Stimulated activated naive CD8-positive, alpha-beta T cell treated with anti-CD3 and anti-CD28 coated beads, Interleukin-15, Interleukin-2, amounts not matched to agents 100 U/mL and 50 U/mL, for 24 hours (primary cell): ENCODE data around the gene NMUR2.

Source experiments
- ATAC-seq: fragments of 150-1000 bp; cut with Tn5 transposase; one replicate; pipeline ENCODE4 v1.10.0; 2021
- DNase-seq: peaks from one replicate; pipeline ENCODE4 v3.0.0; 2021

Gene NMUR2

GRCh38 chr5:152405145-152405544, at the start of gene NMUR2:
Gene NMUR2 (minus strand): TSS chr5:152405279. CDS start chr5:152405113, 166 bp downstream.
- ATAC-seq (no peak), DNase-seq (no peak)

- DNase-seq (no peak), ATAC-seq (no peak)
These were observed 38.9 kb upstream of the NMUR2 start for GRCh38 chr5:152443935-152444334.

- DNase-seq, result no peak
- ATAC-seq, result no peak
These were observed 34.7 kb upstream of the NMUR2 start for GRCh38 chr5:152439791-152440190.

GRCh38 chr5:152437866-152438265, 32.8 kb upstream of the NMUR2 start:
- no peak for ATAC-seq
- no peak for DNase-seq

GRCh38 chr5:152427721-152428120, 22.6 kb upstream of the NMUR2 start:
- DNase-seq (no peak), ATAC-seq (no peak)

GRCh38 chr5:152425083-152425482, 20.0 kb upstream of the NMUR2 start:
- DNase-seq (no peak), ATAC-seq (no peak)

- no peak for DNase-seq
- no peak for ATAC-seq
These were observed 19.4 kb upstream of the NMUR2 start for GRCh38 chr5:152424501-152424900.

- DNase-seq (no peak), ATAC-seq (no peak)
These were observed 17.0 kb upstream of the NMUR2 start for GRCh38 chr5:152422081-152422480.

- no peak for DNase-seq
- no peak for ATAC-seq
These were observed 7.0 kb upstream of the NMUR2 start for GRCh38 chr5:152412129-152412528.

GRCh38 chr5:152406082-152406481, 1.0 kb upstream of the NMUR2 start:
- ATAC-seq (no peak), DNase-seq (no peak)

GRCh38 chr5:152404494-152404893, 585 bp downstream of the NMUR2 start:
- DNase-seq (no peak), ATAC-seq (no peak)

GRCh38 chr5:152403046-152403445, 2.0 kb downstream of the NMUR2 start:
- DNase-seq (no peak), ATAC-seq (no peak)

- DNase-seq (no peak), ATAC-seq (no peak)
These were observed 4.2 kb downstream of the NMUR2 start for GRCh38 chr5:152400846-152401245.

GRCh38 chr5:152397581-152397980, 7.5 kb downstream of the NMUR2 start:
- ATAC-seq (no peak), DNase-seq (no peak)

- DNase-seq (no peak), ATAC-seq (no peak)
These were observed 11.6 kb downstream of the NMUR2 start for GRCh38 chr5:152393441-152393840.

- no peak for ATAC-seq
- DNase-seq, result no peak
These were observed 15.8 kb downstream of the NMUR2 start for GRCh38 chr5:152389208-152389849.

GRCh38 chr5:152388610-152389009, 16.5 kb downstream of the NMUR2 start:
- DNase-seq (no peak), ATAC-seq (no peak)

- no peak for DNase-seq
- ATAC-seq, result no peak
These were observed 24.5 kb downstream of the NMUR2 start for GRCh38 chr5:152380415-152381123.

- DNase-seq, result no peak
These were observed 25.7 kb downstream of the NMUR2 start for GRCh38 chr5:152379331-152379730.

GRCh38 chr5:152378730-152379129, 26.3 kb downstream of the NMUR2 start:
- ATAC-seq, result no peak
- no peak for DNase-seq

More at GRCh38 chr5:152379331-152379730, 25.7 kb downstream of the NMUR2 start:
- no peak for ATAC-seq

- no peak for DNase-seq
These were observed 28.2 kb downstream of the NMUR2 start for GRCh38 chr5:152376886-152377285.

GRCh38 chr5:152374711-152375275, 30.3 kb downstream of the NMUR2 start:
- ATAC-seq, result no peak
- no peak for DNase-seq

More at GRCh38 chr5:152376886-152377285, 28.2 kb downstream of the NMUR2 start:
- no peak for ATAC-seq

- ATAC-seq (no peak), DNase-seq (no peak)
These were observed 32.2 kb downstream of the NMUR2 start for GRCh38 chr5:152372875-152373274.

- ATAC-seq (no peak), DNase-seq (no peak)
These were observed 35.8 kb downstream of the NMUR2 start for GRCh38 chr5:152369298-152369697.
